IMR-90 (cell line): ENCODE measurements around the gene PHACTR3. TPM values are rescaled to one million over a fixed set of nuclear protein-coding genes. Genes with fewer than 3 reads are reported as not detected.

Source experiments
- ATAC-seq: fragments of 200-7000 bp; cut with Tn5 transposase; 2 replicates; pipeline ENCODE4 v1.9.1; 2020; ENCODE audit warnings: low read depth, mild to moderate bottlenecking, moderate library complexity
- BruUV-seq: library from RNA; stranded (reverse); fragments of 400-500 nt; replicated peaks from 2 replicates; lab custom pipeline; 2021; lab: Mats Ljungman, UMichigan
- CTCF ChIA-PET: fragments of 300-600 bp; formaldehyde crosslinking; extraction: SDS; loops from one replicate; lab custom pipeline; 2021; ENCODE audit warnings: antibody characterized with exemption; lab: Yijun Ruan, JAX
- POLR2A ChIA-PET: fragments of 300-600 bp; sonication (Branson Sonifier 250); formaldehyde crosslinking; loops from one replicate; lab custom pipeline; 2022; ENCODE audit warnings: antibody characterized with exemption; ENCODE audit not compliant: unreplicated experiment; lab: Charles Lee
- DNase-seq: peaks from one replicate; pipeline ENCODE4 v3.0.0; 2013
- H2AFZ ChIP-seq: replicated peaks from 2 replicates; pipeline ENCODE3; 2013; ENCODE audit warnings: low read length, mild to moderate bottlenecking; ENCODE audit not compliant: poor library complexity
- H2AK5ac ChIP-seq: 2 replicates; pipeline ENCODE4 v1.6.1; 2013; ENCODE audit warnings: low read depth, low read length, inconsistent platforms
- H2AK9ac ChIP-seq: replicated peaks from 2 replicates; pipeline ENCODE3; 2013; ENCODE audit warnings: mild to moderate bottlenecking, low read depth, low read length, moderate library complexity; ENCODE audit not compliant: poor library complexity
- H2BK120ac ChIP-seq: 2 replicates; pipeline ENCODE4 v1.6.1; 2013; ENCODE audit warnings: low read depth, low read length, inconsistent platforms
- H2BK15ac ChIP-seq: 3 replicates; pipeline ENCODE4 v1.6.1; 2013; ENCODE audit warnings: low read depth, low read length, inconsistent platforms
- H2BK20ac ChIP-seq: 2 replicates; pipeline ENCODE4 v1.6.1; 2013; ENCODE audit warnings: low read depth, mild to moderate bottlenecking, inconsistent platforms, low read length, moderate library complexity
- H2BK5ac ChIP-seq: 2 replicates; pipeline ENCODE4 v1.6.1; 2013; ENCODE audit warnings: mild to moderate bottlenecking, low read depth, low read length, inconsistent platforms; ENCODE audit not compliant: poor library complexity, severe bottlenecking
- H3K14ac ChIP-seq: replicated peaks from 2 replicates; pipeline ENCODE4 v1.6.1; 2013; ENCODE audit warnings: low read depth, low read length, inconsistent platforms
- H3K18ac ChIP-seq: 2 replicates; pipeline ENCODE4 v1.6.1; 2013; ENCODE audit warnings: low read depth, low read length, control low read depth
- H3K23ac ChIP-seq: 2 replicates; pipeline ENCODE4 v1.6.1; 2013; ENCODE audit warnings: low read depth, low read length, inconsistent platforms
- H3K27ac ChIP-seq: 2 replicates; pipeline ENCODE4 v1.5.1; 2013; ENCODE audit warnings: mild to moderate bottlenecking, control low read depth, low read length; ENCODE audit not compliant: insufficient read depth
- H3K27me3 ChIP-seq: 2 replicates; pipeline ENCODE4 v1.6.1; 2013; ENCODE audit warnings: low read length; ENCODE audit not compliant: control insufficient read depth, insufficient read depth
- H3K36me3 ChIP-seq: 2 replicates; pipeline ENCODE4 v1.6.1; 2013; ENCODE audit warnings: low read length, mixed read lengths; ENCODE audit not compliant: control insufficient read depth, insufficient read depth
- H3K4ac ChIP-seq: 2 replicates; pipeline ENCODE4 v1.6.1; 2013; ENCODE audit warnings: low read depth, low read length, inconsistent platforms
- H3K4me1 ChIP-seq: 2 replicates; pipeline ENCODE4 v1.6.1; 2013; ENCODE audit warnings: low read length, mixed read lengths; ENCODE audit not compliant: control insufficient read depth, insufficient read depth
- H3K4me2 ChIP-seq: 2 replicates; pipeline ENCODE4 v1.6.1; 2013; ENCODE audit warnings: low read depth, mild to moderate bottlenecking, control low read depth, low read length, moderate library complexity
- H3K4me3 ChIP-seq: 2 replicates; pipeline ENCODE4 v1.5.1; 2013; ENCODE audit warnings: low read depth, mild to moderate bottlenecking, control low read depth, low read length, moderate library complexity; ENCODE audit not compliant: insufficient read depth
- H3K56ac ChIP-seq: 2 replicates; pipeline ENCODE4 v1.6.1; 2013; ENCODE audit warnings: low read length, inconsistent platforms; ENCODE audit not compliant: insufficient read depth; ENCODE audit errors: extremely low read depth
- H3K79me1 ChIP-seq, 2 experiments: 2 replicates each; pipeline ENCODE4 v1.6.1; 2013; ENCODE audit warnings: low read length in 2 of 2, inconsistent platforms in 1 of 2, low read depth in 1 of 2
- H3K9ac ChIP-seq: 2 replicates; pipeline ENCODE4 v1.6.1; 2013; ENCODE audit warnings: low read depth, low read length, control low read depth
- H3K9me1 ChIP-seq: 2 replicates; pipeline ENCODE4 v1.6.1; 2013; ENCODE audit warnings: low read length, inconsistent platforms; ENCODE audit not compliant: insufficient read depth
- H3K9me3 ChIP-seq: 2 replicates; pipeline ENCODE4 v1.6.1; 2013; ENCODE audit warnings: low read length; ENCODE audit not compliant: control insufficient read depth, insufficient read depth
- H4K20me1 ChIP-seq: 2 replicates; pipeline ENCODE4 v1.6.1; 2013; ENCODE audit warnings: low read length, inconsistent platforms; ENCODE audit not compliant: insufficient read depth
- H4K5ac ChIP-seq: 2 replicates; pipeline ENCODE4 v1.6.1; 2013; ENCODE audit warnings: mild to moderate bottlenecking, low read depth, low read length, control low read depth
- H4K8ac ChIP-seq, 2 experiments: 2 replicates each; pipeline ENCODE4 v1.6.1; 2013; ENCODE audit warnings: low read depth in 2 of 2, low read length in 2 of 2, control low read depth in 1 of 2, inconsistent platforms in 1 of 2
- H4K91ac ChIP-seq: 2 replicates; pipeline ENCODE4 v1.6.1; 2013; ENCODE audit warnings: low read depth, low read length, inconsistent platforms; ENCODE audit not compliant: insufficient read depth
- ELK1 ChIP-seq: fragments of 150-350 bp; IDR thresholded peaks from 2 replicates; pipeline ENCODE4 v1.6.1; 2016; ENCODE audit warnings: low read depth, mild to moderate bottlenecking, low read length, moderate library complexity, borderline replicate concordance
- MXI1 ChIP-seq: IDR thresholded peaks from 2 replicates; pipeline ENCODE4 v1.6.1; 2012; ENCODE audit warnings: low read depth, mild to moderate bottlenecking, low read length, moderate library complexity, borderline replicate concordance
- POLR2A ChIP-seq: IDR thresholded peaks from 2 replicates; pipeline ENCODE4 v1.6.1; 2012; ENCODE audit warnings: mild to moderate bottlenecking, low read depth, low read length
- RAD21 ChIP-seq: IDR thresholded peaks from 2 replicates; pipeline ENCODE4 v1.6.1; 2012; ENCODE audit warnings: low read length, improper control_type of control experiment
- RFX5 ChIP-seq: IDR thresholded peaks from 2 replicates; pipeline ENCODE4 v1.8.0; 2012; ENCODE audit warnings: low read depth, mild to moderate bottlenecking, low read length, moderate library complexity
- WGBS, 2 experiments: methylation state at CpG; one replicate each; pipeline versions ENCODE4 v1.1.5 to v1.1.7; 2013; ENCODE audit warnings: missing lambda C conversion rate in 2 of 2; ENCODE audit not compliant: insufficient read length in 1 of 2; ENCODE audit errors: extremely low coverage in 2 of 2; 5-methylcytosine and 5-hydroxymethylcytosine counted together
- dilution Hi-C: fragments of 300-500 bp; cut with HindIII; formaldehyde crosslinking; loops from one replicate; pipeline ENCODE4 v1.14.3; 2018; ENCODE audit warnings: low sequenced_read_pairs; ENCODE audit not compliant: unreplicated experiment
- in situ Hi-C: fragments of 300-500 bp; cut with MboI; formaldehyde crosslinking; loops from 3 replicates; pipeline ENCODE4 v1.14.3; 2019; ENCODE audit warnings: low sequenced_read_pairs, inconsistent platforms, mixed read lengths
- intact Hi-C: fragments of 100-400 bp; cut with micrococcal nuclease; formaldehyde crosslinking; loops from 2 replicates; pipeline ENCODE4 v1.10.0; 2022
- polyA plus RNA-seq, 3 experiments: library from polyadenylated mRNA; depleted of rRNA; stranded (reverse); fragments of >200 nt; gene quantifications; 2 replicates each; pipeline ENCODE4 v1.2.3, GENCODE V29; 2012; ENCODE audit warnings: low replicate concordance in 1 of 3
- total RNA-seq: library from RNA; depleted of rRNA; stranded (reverse); fragments of >200 nt; gene quantifications from 2 replicates; pipeline ENCODE4 v1.2.3, GENCODE V29; 2012

The PHACTR3 gene
- total and polyA plus RNA-seq, 2 of the 4 experiments (the other 2 are of a cell fraction): not detected

- Histone ChIP-seq H2AK9ac (no peak overlapping the region), H4K5ac (no peak overlapping the region), H3K4me1 (no peaks in the 10 kb centered on the region), H3K4ac (no peak overlapping the region), H3K27ac (no peak overlapping the region), H3K36me3 (no peaks in the 10 kb centered on the region), H3K9ac (no peak overlapping the region), H2BK5ac (no peak overlapping the region), H3K23ac (no peak overlapping the region), H3K4me2 (no peak overlapping the region), H2BK120ac (no peak overlapping the region), H3K27me3 (no peaks in the 10 kb centered on the region), H2AFZ (no peak overlapping the region), H3K9me3 (no peaks in the 10 kb centered on the region), H3K18ac (no peak overlapping the region), H3K4me3 (no peak overlapping the region), H3K79me1 (no peaks in the 10 kb centered on the region), H4K20me1 (no peaks in the 10 kb centered on the region), H2BK15ac (no peak overlapping the region), H4K91ac (no peak overlapping the region), H2BK20ac (no peak overlapping the region), H3K9me1 (no peaks in the 10 kb centered on the region), H4K8ac (no peak overlapping the region), H3K14ac (no peak overlapping the region), H3K56ac (no peak overlapping the region), H2AK5ac (no peak overlapping the region)
- no TSS peak for BruUV-seq
- in situ Hi-C loops: no loop called here
- ATAC-seq (no peak), DNase-seq (no peak)
- CTCF ChIA-PET: no interaction called here
- TF ChIP-seq POLR2A (no peak), RAD21 (no peak), RFX5 (no peak), MXI1 (no peak), ELK1 (no peak)
- dilution Hi-C loops: no loop called here
- POLR2A ChIA-PET: no interaction called here
- WGBS, 2 experiments: 35% methylated on average over 2 of the region's 10 CpGs; no CpG with 5 or more reads in 1 of the 2 experiments
- intact Hi-C loops: no loop called here
Measured at GRCh38 chr20:59568509-59569024, 35.8 kb upstream of the PHACTR3 start.
